LNCAP (cell line): Measurements from ENCODE around the gene TMEM229B.

Experiments
- TF ChIP-seq, protein P1 (sequence below): fragments of 450-650 bp; IDR thresholded peaks from 2 replicates; pipeline ENCODE4 v1.5.1; 2017; ENCODE audit warnings: mild to moderate bottlenecking

TMEM229B gene

GRCh38 chr14:67522270-67522669, 33.7 kb upstream of the TMEM229B start:
- TF ChIP-seq, protein P1, sequence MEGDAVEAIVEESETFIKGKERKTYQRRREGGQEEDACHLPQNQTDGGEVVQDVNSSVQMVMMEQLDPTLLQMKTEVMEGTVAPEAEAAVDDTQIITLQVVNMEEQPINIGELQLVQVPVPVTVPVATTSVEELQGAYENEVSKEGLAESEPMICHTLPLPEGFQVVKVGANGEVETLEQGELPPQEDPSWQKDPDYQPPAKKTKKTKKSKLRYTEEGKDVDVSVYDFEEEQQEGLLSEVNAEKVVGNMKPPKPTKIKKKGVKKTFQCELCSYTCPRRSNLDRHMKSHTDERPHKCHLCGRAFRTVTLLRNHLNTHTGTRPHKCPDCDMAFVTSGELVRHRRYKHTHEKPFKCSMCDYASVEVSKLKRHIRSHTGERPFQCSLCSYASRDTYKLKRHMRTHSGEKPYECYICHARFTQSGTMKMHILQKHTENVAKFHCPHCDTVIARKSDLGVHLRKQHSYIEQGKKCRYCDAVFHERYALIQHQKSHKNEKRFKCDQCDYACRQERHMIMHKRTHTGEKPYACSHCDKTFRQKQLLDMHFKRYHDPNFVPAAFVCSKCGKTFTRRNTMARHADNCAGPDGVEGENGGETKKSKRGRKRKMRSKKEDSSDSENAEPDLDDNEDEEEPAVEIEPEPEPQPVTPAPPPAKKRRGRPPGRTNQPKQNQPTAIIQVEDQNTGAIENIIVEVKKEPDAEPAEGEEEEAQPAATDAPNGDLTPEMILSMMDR: no peak

DNA sequence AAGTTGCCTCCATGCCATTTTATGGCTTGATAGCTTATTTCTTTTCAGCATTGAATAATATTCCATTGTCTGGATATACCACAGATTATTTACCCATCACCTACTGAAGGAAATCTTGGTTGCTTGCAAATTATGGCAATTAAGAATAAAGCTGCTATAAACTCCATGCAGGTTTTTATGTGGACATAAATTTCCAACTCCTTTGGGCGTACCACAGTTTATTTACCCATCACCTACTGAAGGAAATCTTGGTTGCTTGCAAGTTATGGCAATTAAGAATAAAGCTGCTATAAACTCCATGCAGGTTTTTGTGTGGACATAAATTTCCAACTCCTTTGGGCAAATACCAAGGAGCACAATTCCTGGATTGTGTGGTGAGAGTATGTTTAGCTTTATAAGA, 32.0 kb upstream of the TMEM229B start:
- TF ChIP-seq, protein P1: no peak

DNA sequence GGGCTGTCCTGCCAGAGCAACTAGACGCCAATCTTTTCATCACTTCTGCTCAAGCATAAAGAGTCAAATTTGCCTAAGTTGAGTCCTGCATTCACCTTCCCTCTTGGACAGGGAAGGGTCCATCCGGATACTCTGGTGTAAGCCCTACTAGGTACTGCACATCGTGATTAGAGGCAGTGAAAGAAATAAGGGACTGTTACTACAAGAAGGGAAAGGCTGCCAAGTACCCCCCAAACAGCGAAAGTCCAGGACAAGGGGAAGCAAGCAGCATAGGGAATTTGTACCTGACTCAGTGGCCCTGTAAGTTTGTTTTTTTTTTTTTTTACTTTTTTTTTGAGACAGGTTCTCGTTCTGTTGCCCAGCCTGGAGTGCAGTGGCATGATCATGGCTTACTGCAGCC, 30.9 kb upstream of the TMEM229B start:
- TF ChIP-seq, protein P1: no peak

DNA sequence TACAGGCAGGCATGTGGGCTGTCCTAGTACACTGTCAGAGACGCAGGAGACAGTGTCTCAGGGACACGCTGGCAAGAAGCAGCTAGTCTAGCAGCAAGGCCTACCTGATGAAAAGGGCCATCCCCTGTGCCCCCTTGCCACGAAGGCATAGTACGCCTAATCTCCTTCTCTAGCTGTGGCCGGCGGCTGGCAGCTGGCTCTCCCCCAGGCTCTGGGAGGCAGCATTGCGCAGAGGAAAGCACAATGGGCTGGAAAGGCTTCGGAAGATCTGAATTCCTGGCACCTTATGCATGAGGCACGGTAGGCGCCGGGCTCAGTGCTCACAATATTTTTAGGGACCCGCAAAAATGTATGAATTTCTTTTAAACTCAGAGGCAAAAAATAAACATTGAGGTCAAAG, 28.6 kb upstream of the TMEM229B start:
- TF ChIP-seq, protein P1: no peak

- TF ChIP-seq, protein P1: no peak
These were observed 28.2 kb upstream of the TMEM229B start for GRCh38 chr14:67516676-67517075.

DNA sequence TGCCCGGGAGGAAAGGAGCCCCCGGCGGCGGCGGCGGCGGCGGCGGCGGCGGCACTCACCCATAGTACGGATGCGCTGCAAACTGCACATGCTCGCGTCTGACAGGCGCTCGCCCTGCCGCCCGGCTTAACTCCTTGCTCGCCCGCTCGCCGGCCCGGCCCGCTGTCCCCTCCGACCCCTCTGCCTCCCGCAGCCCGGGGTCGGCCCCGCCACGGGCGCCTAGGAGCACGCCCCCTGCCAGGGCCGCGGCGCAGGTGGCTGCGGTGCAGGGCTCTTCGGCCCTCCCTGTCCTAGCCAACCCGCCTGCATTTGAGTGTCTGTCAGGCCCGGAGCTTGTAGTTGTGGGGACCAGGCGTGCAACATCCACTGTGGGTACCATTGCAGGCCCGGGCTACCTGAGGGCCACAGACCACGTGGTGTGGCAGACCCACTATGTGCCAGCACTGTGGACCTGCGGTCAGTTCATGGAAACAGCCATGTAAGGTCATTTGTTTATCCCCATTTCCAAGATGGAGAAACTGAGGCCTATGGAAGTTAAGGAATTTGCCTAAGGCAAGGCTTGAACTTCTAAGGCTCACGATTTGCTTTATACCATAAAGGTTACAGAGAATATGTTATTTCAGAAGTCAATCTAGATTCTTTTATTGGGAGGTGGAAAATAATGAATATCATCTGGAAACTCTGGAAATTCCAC, 27.0 kb upstream of the TMEM229B start:
- TF ChIP-seq, protein P1: 0 out of 2 replicates have a peak, but pooled peaks have one; percentile 14

DNA sequence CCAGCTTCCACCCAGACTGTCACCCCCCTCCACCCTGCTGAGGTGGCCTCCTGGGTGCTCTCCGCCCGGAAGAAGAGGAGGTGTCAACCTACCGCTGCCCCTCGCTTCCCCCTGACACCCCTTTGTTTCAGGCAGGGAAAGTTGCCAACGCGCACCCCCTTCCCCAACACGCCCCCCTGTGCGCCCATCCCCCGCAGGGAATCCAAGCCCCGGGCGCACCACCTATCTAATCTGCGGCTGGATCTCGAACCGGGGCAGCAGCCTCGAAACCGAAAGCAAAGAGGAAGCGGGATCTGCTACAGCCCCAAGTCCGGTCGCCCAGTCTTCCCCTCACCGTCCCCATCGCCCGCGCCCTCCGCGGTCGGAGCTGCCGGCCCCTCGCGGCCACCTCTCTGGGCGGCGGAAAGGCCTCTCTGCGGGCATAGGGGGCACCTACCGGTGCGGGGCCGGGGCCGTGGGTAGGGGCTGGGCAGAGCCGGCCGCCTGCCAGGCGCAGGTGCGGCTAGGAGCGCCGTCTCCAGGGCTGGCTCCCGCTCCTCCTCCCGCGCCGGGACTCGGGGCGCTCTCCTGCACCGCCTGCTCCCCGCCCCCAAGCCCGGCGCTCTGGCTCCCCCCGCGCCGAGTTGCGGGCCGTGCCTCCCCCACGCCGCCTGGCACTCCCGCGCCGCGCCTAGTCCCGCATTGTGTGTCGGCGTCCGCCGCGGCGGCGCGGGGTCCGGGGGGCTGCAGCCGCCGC, 26.3 kb upstream of the TMEM229B start:
- TF ChIP-seq, protein P1: no peak
